ENCODE results near the gene ATP2C1.

DNA sequence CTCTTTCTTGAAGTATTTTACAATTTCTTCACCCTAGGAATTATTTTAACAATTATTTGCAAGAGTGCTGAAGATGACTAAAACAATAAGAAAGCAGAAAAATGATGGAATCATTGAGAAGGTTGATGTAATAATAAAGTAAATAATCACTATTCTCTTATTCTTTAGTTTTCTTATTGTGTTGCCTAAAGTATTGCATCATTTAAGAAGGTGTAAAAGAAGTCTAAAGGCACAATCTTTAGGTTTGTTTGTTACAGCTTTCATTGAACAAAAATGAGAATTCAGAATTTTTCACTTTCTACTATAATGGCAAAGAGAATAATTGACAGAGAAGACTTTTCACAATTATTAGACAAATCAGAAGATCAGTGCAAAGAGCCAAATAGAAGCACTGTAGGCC lies 67.6 kb downstream of the ATP2C1 start:
- TF ChIP-seq CTCF (IDR thresholded peaks at IDR 0.05 in 8 of 11, conservative IDR thresholded peaks at IDR 0.05 in 3 of 11) (no peak), POLR2A (IDR thresholded peaks at IDR 0.05) (no peak)
